NCI-H187 (cell line): ENCODE results near the gene GPX3.

ENCODE experiments used
- DNase-seq, 2 experiments: peaks; one replicate each; lab custom pipeline; 2025; lab: John Stamatoyannopoulos, UW

GPX3 gene

GRCh38 chr5:151033217-151033934 lies 13.0 kb downstream of the GPX3 start:
- no peak for DNase-seq

GRCh38 chr5:151034422-151035379 lies 14.3 kb downstream of the GPX3 start:
- no peak for DNase-seq

GRCh38 chr5:151036556-151036955 lies 16.2 kb downstream of the GPX3 start:
- no peak for DNase-seq

- no peak for DNase-seq
These were observed 17.4 kb downstream of the GPX3 start for GRCh38 chr5:151037561-151038411.

GRCh38 chr5:151038412-151038745 lies 18.0 kb downstream of the GPX3 start:
- DNase-seq, result no peak

- DNase-seq, result no peak
These were observed 18.4 kb downstream of the GPX3 start for GRCh38 chr5:151038801-151039238.

GRCh38 chr5:151039665-151040064 lies 19.3 kb downstream of the GPX3 start:
- DNase-seq, result no peak

- no peak for DNase-seq
These were observed 19.9 kb downstream of the GPX3 start for GRCh38 chr5:151040211-151040747.

GRCh38 chr5:151041577-151042268 lies 21.3 kb downstream of the GPX3 start:
- DNase-seq, result no peak

GRCh38 chr5:151042453-151043093 lies 22.2 kb downstream of the GPX3 start:
- no peak for DNase-seq

GRCh38 chr5:151047814-151048425 lies 27.5 kb downstream of the GPX3 start:
- no peak for DNase-seq

GRCh38 chr5:151048526-151048925 lies 28.1 kb downstream of the GPX3 start:
- DNase-seq, result no peak

- DNase-seq, result peak in 1 of 2 experiments; percentile 27
These were observed 30.9 kb downstream of the GPX3 start for GRCh38 chr5:151051066-151051930.

GRCh38 chr5:151051931-151052608 lies 31.7 kb downstream of the GPX3 start:
- no peak for DNase-seq

- no peak for DNase-seq
These were observed 32.4 kb downstream of the GPX3 start for GRCh38 chr5:151052836-151053235.

GRCh38 chr5:151053796-151054462 lies 33.5 kb downstream of the GPX3 start:
- DNase-seq, result no peak

- no peak for DNase-seq
These were observed 34.3 kb downstream of the GPX3 start for GRCh38 chr5:151054709-151055108.

GRCh38 chr5:151055336-151055735 lies 34.9 kb downstream of the GPX3 start:
- DNase-seq, result no peak
